ENCODE data around the gene CRYGN. TPM values are rescaled to one million over a fixed set of nuclear protein-coding genes. Genes with fewer than 3 reads are reported as not detected.

CRYGN gene
- total RNA-seq, result under 1 TPM; 0.25 to 0.91 TPM

GRCh38 chr7:151439855-151440798, at the start of gene CRYGN:
CRYGN (minus strand) TSS chr7:151440141; CDS start chr7:151439917, 224 bp downstream.
- Mint-ChIP-seq H3K36me3 (no peaks in the 10 kb centered on the region), H3K4me1 (peaks cover 24% of the 10 kb centered on the region), H3K9me3 (no peaks in the 10 kb centered on the region), H3K4me3 (peak within 1 kb of the TSS; percentile 66), H3K27me3 (peaks cover 5% of the 10 kb centered on the region), H3K27ac (peak within 1 kb of the TSS; percentile 68)
- DNase-seq (no peak), ATAC-seq (ENCODE audit: low read depth) (peak; percentile 43)
- POLR2A ChIA-PET, result interaction anchor here (1.1 to 2.2 kb wide), 4 partner anchors 8 to 99 kb away, joined by 3 to 9 read pairs (median 4); partner anchors contain the start of gene NUB1

- H3K9me3 Mint-ChIP-seq, result no peaks in the 10 kb centered on the region
- peaks cover 14% of the 10 kb centered on the region for H3K4me1 Mint-ChIP-seq
- no peak overlapping the region for H3K27ac Mint-ChIP-seq
Observed at GRCh38 chr7:151489498-151489897, 49.6 kb upstream of the CRYGN start.

GRCh38 chr7:151488096-151488495, 48.2 kb upstream of the CRYGN start:
- Mint-ChIP-seq H3K27ac (no peak overlapping the region), H3K36me3 (peaks cover 36% of the 10 kb centered on the region), H3K4me3 (no peak overlapping the region), H3K27me3 (no peaks in the 10 kb centered on the region), H3K4me1 (peaks cover 5% of the 10 kb centered on the region), H3K9me3 (no peaks in the 10 kb centered on the region)
- POLR2A ChIA-PET, result no interaction called here
- ATAC-seq (ENCODE audit: low read depth) (no peak), DNase-seq (no peak)

More at GRCh38 chr7:151489498-151489897, 49.6 kb upstream of the CRYGN start:
- H3K36me3 Mint-ChIP-seq, result peaks cover 32% of the 10 kb centered on the region
- DNase-seq (no peak), ATAC-seq (ENCODE audit: low read depth) (no peak)
- no peak overlapping the region for H3K4me3 Mint-ChIP-seq
- POLR2A ChIA-PET, result no interaction called here
- no peaks in the 10 kb centered on the region for H3K27me3 Mint-ChIP-seq

GRCh38 chr7:151487228-151487627, 47.3 kb upstream of the CRYGN start:
- H3K27me3 Mint-ChIP-seq, result no peaks in the 10 kb centered on the region
- ATAC-seq (ENCODE audit: low read depth) (no peak), DNase-seq (no peak)
- no peaks in the 10 kb centered on the region for H3K9me3 Mint-ChIP-seq
- peaks cover 8% of the 10 kb centered on the region for H3K4me1 Mint-ChIP-seq
- no peak overlapping the region for H3K4me3 Mint-ChIP-seq
- POLR2A ChIA-PET, result no interaction called here
- H3K27ac Mint-ChIP-seq, result no peak overlapping the region
- peaks cover 41% of the 10 kb centered on the region for H3K36me3 Mint-ChIP-seq

GRCh38 chr7:151486074-151486473, 46.1 kb upstream of the CRYGN start:
- Mint-ChIP-seq H3K9me3 (no peaks in the 10 kb centered on the region), H3K4me3 (no peak overlapping the region), H3K27me3 (no peaks in the 10 kb centered on the region), H3K27ac (no peak overlapping the region), H3K4me1 (peaks cover 11% of the 10 kb centered on the region), H3K36me3 (peaks cover 44% of the 10 kb centered on the region)
- ATAC-seq (ENCODE audit: low read depth) (no peak), DNase-seq (no peak)
- POLR2A ChIA-PET, result no interaction called here

- no peak overlapping the region for H3K4me3 Mint-ChIP-seq
- no peaks in the 10 kb centered on the region for H3K27me3 Mint-ChIP-seq
- peaks cover 40% of the 10 kb centered on the region for H3K36me3 Mint-ChIP-seq
- H3K9me3 Mint-ChIP-seq, result no peaks in the 10 kb centered on the region
- no peak overlapping the region for H3K27ac Mint-ChIP-seq
- POLR2A ChIA-PET, result no interaction called here
- no peak for ATAC-seq (ENCODE audit: low read depth)
- peaks cover 11% of the 10 kb centered on the region for H3K4me1 Mint-ChIP-seq
- DNase-seq, result no peak
Observed at GRCh38 chr7:151484971-151485707, 45.2 kb upstream of the CRYGN start.

- H3K9me3 Mint-ChIP-seq, result no peaks in the 10 kb centered on the region
- ATAC-seq (ENCODE audit: low read depth), result no peak
Observed at GRCh38 chr7:151483711-151483983, 43.7 kb upstream of the CRYGN start.

GRCh38 chr7:151482883-151483710, 43.2 kb upstream of the CRYGN start:
- peaks cover 36% of the 10 kb centered on the region for H3K36me3 Mint-ChIP-seq
- ATAC-seq (ENCODE audit: low read depth), result no peak

More at GRCh38 chr7:151483711-151483983, 43.7 kb upstream of the CRYGN start:
- H3K36me3 Mint-ChIP-seq, result peaks cover 38% of the 10 kb centered on the region
- H3K27ac Mint-ChIP-seq, result no peak overlapping the region
- peaks cover 12% of the 10 kb centered on the region for H3K4me1 Mint-ChIP-seq
- POLR2A ChIA-PET, result no interaction called here
- no peak overlapping the region for H3K4me3 Mint-ChIP-seq
- no peaks in the 10 kb centered on the region for H3K27me3 Mint-ChIP-seq
- DNase-seq, result no peak

GRCh38 chr7:151481650-151482505, 41.9 kb upstream of the CRYGN start:
- no peaks in the 10 kb centered on the region for H3K9me3 Mint-ChIP-seq
- H3K4me1 Mint-ChIP-seq, result peaks cover 12% of the 10 kb centered on the region
- POLR2A ChIA-PET, result interaction anchor here (0.7 kb wide), 1 partner anchor 37 kb away, joined by 3 read pairs; no protein-coding TSS in a partner anchor
- H3K27ac Mint-ChIP-seq, result peak overlapping the region; percentile 35
- H3K4me3 Mint-ChIP-seq, result no peak overlapping the region
- no peaks in the 10 kb centered on the region for H3K27me3 Mint-ChIP-seq
- H3K36me3 Mint-ChIP-seq, result peaks cover 30% of the 10 kb centered on the region
- no peak for ATAC-seq (ENCODE audit: low read depth)
- no peak for DNase-seq

More at GRCh38 chr7:151482883-151483710, 43.2 kb upstream of the CRYGN start:
- no peak for DNase-seq
- H3K27ac Mint-ChIP-seq, result peak overlapping the region; percentile 11
- H3K4me3 Mint-ChIP-seq, result no peak overlapping the region
- H3K27me3 Mint-ChIP-seq, result no peaks in the 10 kb centered on the region
- POLR2A ChIA-PET, result interaction anchor here (0.5 to 0.7 kb wide), 2 partner anchors 36 to 300 kb away, joined by 3 to 5 read pairs; no protein-coding TSS in a partner anchor
- H3K4me1 Mint-ChIP-seq, result peaks cover 12% of the 10 kb centered on the region
- no peaks in the 10 kb centered on the region for H3K9me3 Mint-ChIP-seq

GRCh38 chr7:151477867-151478266, 37.9 kb upstream of the CRYGN start:
- DNase-seq (no peak), ATAC-seq (ENCODE audit: low read depth) (no peak)
- H3K27me3 Mint-ChIP-seq, result no peaks in the 10 kb centered on the region
- peaks cover 20% of the 10 kb centered on the region for H3K4me1 Mint-ChIP-seq
- peaks cover 23% of the 10 kb centered on the region for H3K36me3 Mint-ChIP-seq
- H3K27ac Mint-ChIP-seq, result no peak overlapping the region
- no peak overlapping the region for H3K4me3 Mint-ChIP-seq
- POLR2A ChIA-PET, result no interaction called here
- no peaks in the 10 kb centered on the region for H3K9me3 Mint-ChIP-seq

GRCh38 chr7:151472644-151473380, 32.9 kb upstream of the CRYGN start:
- Mint-ChIP-seq H3K4me1 (peaks cover 46% of the 10 kb centered on the region), H3K36me3 (peaks cover 40% of the 10 kb centered on the region), H3K27ac (peak overlapping the region; percentile 70), H3K9me3 (no peaks in the 10 kb centered on the region), H3K4me3 (peak overlapping the region; percentile 45), H3K27me3 (no peaks in the 10 kb centered on the region)
- DNase-seq (no peak), ATAC-seq (ENCODE audit: low read depth) (no peak)
- POLR2A ChIA-PET, result no interaction called here

- H3K9me3 Mint-ChIP-seq, result no peaks in the 10 kb centered on the region
- POLR2A ChIA-PET, result no interaction called here
- no peak overlapping the region for H3K27ac Mint-ChIP-seq
- ATAC-seq (ENCODE audit: low read depth), result no peak
- H3K4me3 Mint-ChIP-seq, result no peak overlapping the region
- H3K4me1 Mint-ChIP-seq, result peaks cover 46% of the 10 kb centered on the region
- H3K36me3 Mint-ChIP-seq, result peaks cover 45% of the 10 kb centered on the region
- DNase-seq, result no peak
- no peaks in the 10 kb centered on the region for H3K27me3 Mint-ChIP-seq
Observed at GRCh38 chr7:151470711-151471110, 30.8 kb upstream of the CRYGN start.

All from activated naive CD8-positive, alpha-beta T cell treated with anti-CD3 and anti-CD28 coated beads, Interleukin-2, amount 10 ng/mL, durations not matched to agents 7 days and 5 days (primary cell).